Raji (cell line): ENCODE results near the gene HMX2.

Experiments
- POLR2A ChIP-seq: IDR thresholded peaks from 2 replicates; pipeline ENCODE4 v1.6.1; 2011; ENCODE audit warnings: low read depth, low read length, control low read depth; ENCODE audit not compliant: insufficient read depth

Gene HMX2

GRCh38 chr10:123158682-123159081 is 10.7 kb downstream of the HMX2 start:
- no peak for TF ChIP-seq POLR2A

- no peak for TF ChIP-seq POLR2A
Measured at GRCh38 chr10:123160311-123160980, 12.5 kb downstream of the HMX2 start.

- no peak for TF ChIP-seq POLR2A
Measured at GRCh38 chr10:123164319-123164718, 16.4 kb downstream of the HMX2 start.

- TF ChIP-seq POLR2A: no peak
Measured at GRCh38 chr10:123165445-123166072, 17.6 kb downstream of the HMX2 start.

- TF ChIP-seq POLR2A: no peak
Measured at GRCh38 chr10:123166618-123167017, 18.7 kb downstream of the HMX2 start.

- no peak for TF ChIP-seq POLR2A
Measured at GRCh38 chr10:123170961-123171360, 23.0 kb downstream of the HMX2 start.

- no peak for TF ChIP-seq POLR2A
Measured at GRCh38 chr10:123175389-123176387, 27.8 kb downstream of the HMX2 start.

- TF ChIP-seq POLR2A: no peak
Measured at GRCh38 chr10:123180101-123181090, 32.5 kb downstream of the HMX2 start.

- TF ChIP-seq POLR2A: no peak
Measured at GRCh38 chr10:123183724-123184123, 35.8 kb downstream of the HMX2 start.

GRCh38 chr10:123187781-123188180 is 39.8 kb downstream of the HMX2 start:
- no peak for TF ChIP-seq POLR2A

- no peak for TF ChIP-seq POLR2A
Measured at GRCh38 chr10:123191886-123192285, 44.0 kb downstream of the HMX2 start.

- no peak for TF ChIP-seq POLR2A
Measured at GRCh38 chr10:123194056-123194455, 46.1 kb downstream of the HMX2 start.
